Measurements from ENCODE around the gene TRIOBP.

The TRIOBP gene

DNA sequence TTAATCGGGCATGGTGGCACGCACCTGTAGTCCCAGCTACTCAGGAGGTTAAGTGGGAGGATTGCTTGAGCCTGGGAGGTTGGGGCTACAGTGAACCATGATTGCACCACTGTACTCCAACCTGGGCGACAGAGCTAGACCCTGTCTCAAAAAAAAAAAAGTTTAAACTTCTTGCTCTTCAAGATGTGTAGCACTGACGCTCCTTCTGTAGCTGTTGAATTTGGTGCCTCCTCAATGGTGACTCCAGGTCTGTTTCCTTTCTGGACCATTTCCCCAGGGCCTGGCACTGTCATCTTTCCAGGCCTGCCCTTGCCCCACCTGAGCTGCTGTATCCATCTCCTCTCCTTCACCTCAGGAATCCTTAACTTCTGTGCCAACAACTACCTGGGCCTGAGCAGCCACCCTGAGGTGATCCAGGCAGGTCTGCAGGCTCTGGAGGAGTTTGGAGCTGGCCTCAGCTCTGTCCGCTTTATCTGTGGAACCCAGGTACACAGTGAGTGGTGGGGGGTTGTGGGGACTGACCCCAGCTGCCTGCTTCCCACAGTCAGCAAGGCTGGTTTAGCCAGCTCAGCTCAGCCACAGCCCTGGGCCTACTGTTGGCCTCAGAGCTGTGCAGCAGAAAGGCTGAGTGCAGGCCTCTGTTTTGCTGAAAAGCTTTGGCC lies 113.0 kb downstream of the TRIOBP start:
- Histone ChIP-seq H4K5ac (ENCODE audit: low read length) (no peak overlapping the region), H2BK15ac (replicated peaks; ENCODE audit: low read depth) (no peak overlapping the region), H3K56ac (ENCODE audit: low read length) (no peak overlapping the region), H3K79me2 (ENCODE audit: control insufficient read depth, insufficient read depth, low read length) (no peaks in the 10 kb centered on the region), H3K4ac (ENCODE audit: low read depth, low read length) (no peak overlapping the region), H3K4me3 (ENCODE audit: low read length) (no peak overlapping the region), H3K4me2 (ENCODE audit: low read length) (no peak overlapping the region), H3K27me3 (ENCODE audit: insufficient read depth, low read length, poor library complexity) (peaks cover 18% of the 10 kb centered on the region), H4K8ac (ENCODE audit: low read depth, low read length) (no peak overlapping the region), H3K18ac (ENCODE audit: low read length) (no peak overlapping the region), H3K23ac (ENCODE audit: low read length) (no peak overlapping the region), H2AK5ac (ENCODE audit: low read length) (no peak overlapping the region), H2BK5ac (ENCODE audit: low read length) (no peak overlapping the region), H3K36me3 (ENCODE audit: control insufficient read depth, insufficient read depth, low read length) (no peaks in the 10 kb centered on the region), H3K9ac (ENCODE audit: low read length) (no peak overlapping the region), H3K79me1 (ENCODE audit: low read length) (no peaks in the 10 kb centered on the region), H3K4me1 (ENCODE audit: control insufficient read depth, low read depth, low read length) (peaks cover 3% of the 10 kb centered on the region), H3K27ac (ENCODE audit: low read depth, low read length) (no peak overlapping the region), H2BK120ac (ENCODE audit: low read depth, low read length) (no peak overlapping the region)
- DNase-seq, result no peak
- WGBS (ENCODE audit: extremely low coverage, insufficient coverage, low lambda C conversion rate), result no CpG with 5 or more reads among the region's 5 CpGs

DNA sequence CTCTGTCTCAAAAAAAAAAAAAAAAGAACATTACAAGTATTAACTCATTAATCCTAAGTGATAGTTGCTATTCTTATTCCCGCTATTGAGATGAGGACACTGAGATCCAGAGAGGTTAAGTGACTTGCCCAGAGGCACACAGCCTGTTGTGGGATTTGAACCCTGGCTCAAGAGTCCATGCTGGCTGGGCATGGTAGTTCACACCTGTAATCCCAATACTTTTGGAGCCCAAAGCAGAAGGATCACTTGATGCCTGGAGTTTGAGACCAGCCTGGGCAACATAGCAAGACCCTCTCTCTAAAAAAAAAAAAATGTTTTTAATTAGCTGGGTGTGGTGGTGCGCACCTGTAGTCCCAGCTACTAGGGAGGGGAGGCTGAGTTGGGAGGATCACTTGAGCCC lies 115.0 kb downstream of the TRIOBP start:
- Histone ChIP-seq H4K5ac (ENCODE audit: low read length) (no peak overlapping the region), H3K79me2 (ENCODE audit: control insufficient read depth, insufficient read depth, low read length) (no peaks in the 10 kb centered on the region), H3K4me2 (ENCODE audit: low read length) (no peak overlapping the region), H3K4ac (ENCODE audit: low read depth, low read length) (no peak overlapping the region), H4K8ac (ENCODE audit: low read depth, low read length) (no peak overlapping the region), H3K9ac (ENCODE audit: low read length) (no peak overlapping the region), H3K18ac (ENCODE audit: low read length) (no peak overlapping the region), H2BK15ac (replicated peaks; ENCODE audit: low read depth) (no peak overlapping the region), H3K27me3 (ENCODE audit: insufficient read depth, low read length, poor library complexity) (peaks cover 7% of the 10 kb centered on the region), H2AK5ac (ENCODE audit: low read length) (no peak overlapping the region), H2BK120ac (ENCODE audit: low read depth, low read length) (no peak overlapping the region), H3K27ac (ENCODE audit: low read depth, low read length) (no peak overlapping the region), H3K56ac (ENCODE audit: low read length) (no peak overlapping the region), H3K23ac (ENCODE audit: low read length) (no peak overlapping the region), H3K79me1 (ENCODE audit: low read length) (no peaks in the 10 kb centered on the region), H3K4me1 (ENCODE audit: control insufficient read depth, low read depth, low read length) (no peaks in the 10 kb centered on the region), H2BK5ac (ENCODE audit: low read length) (no peak overlapping the region), H3K4me3 (ENCODE audit: low read length) (no peak overlapping the region), H3K36me3 (ENCODE audit: control insufficient read depth, insufficient read depth, low read length) (no peaks in the 10 kb centered on the region)
- DNase-seq, result no peak
- no CpG with 5 or more reads among the region's 2 CpGs for WGBS (ENCODE audit: extremely low coverage, insufficient coverage, low lambda C conversion rate)

GRCh38 chr22:37812869-37813678 lies 116.2 kb downstream of the TRIOBP start:
- no peak for DNase-seq

GRCh38 chr22:37815593-37815992 lies 118.7 kb downstream of the TRIOBP start:
- Histone ChIP-seq H3K79me2 (ENCODE audit: control insufficient read depth, insufficient read depth, low read length) (no peaks in the 10 kb centered on the region), H3K4ac (ENCODE audit: low read depth, low read length) (no peak overlapping the region), H3K27me3 (ENCODE audit: insufficient read depth, low read length, poor library complexity) (peaks cover 6% of the 10 kb centered on the region), H3K18ac (ENCODE audit: low read length) (no peak overlapping the region), H3K36me3 (ENCODE audit: control insufficient read depth, insufficient read depth, low read length) (no peaks in the 10 kb centered on the region), H2BK15ac (replicated peaks; ENCODE audit: low read depth) (no peak overlapping the region), H4K8ac (ENCODE audit: low read depth, low read length) (no peak overlapping the region), H3K79me1 (ENCODE audit: low read length) (no peaks in the 10 kb centered on the region), H2BK5ac (ENCODE audit: low read length) (no peak overlapping the region), H3K4me1 (ENCODE audit: control insufficient read depth, low read depth, low read length) (peaks cover 5% of the 10 kb centered on the region), H3K4me2 (ENCODE audit: low read length) (no peak overlapping the region), H3K23ac (ENCODE audit: low read length) (no peak overlapping the region), H3K4me3 (ENCODE audit: low read length) (no peak overlapping the region), H4K5ac (ENCODE audit: low read length) (no peak overlapping the region), H2AK5ac (ENCODE audit: low read length) (no peak overlapping the region), H3K56ac (ENCODE audit: low read length) (no peak overlapping the region), H3K27ac (ENCODE audit: low read depth, low read length) (no peak overlapping the region), H3K9ac (ENCODE audit: low read length) (no peak overlapping the region), H2BK120ac (ENCODE audit: low read depth, low read length) (no peak overlapping the region)
- WGBS (ENCODE audit: extremely low coverage, insufficient coverage, low lambda C conversion rate), result no CpG with 5 or more reads among the region's 12 CpGs
- DNase-seq, result no peak

More at GRCh38 chr22:37812869-37813678, 116.2 kb downstream of the TRIOBP start:
- no peak overlapping the region for H2AK5ac ChIP-seq (ENCODE audit: low read length)
- peaks cover 7% of the 10 kb centered on the region for H3K27me3 ChIP-seq (ENCODE audit: insufficient read depth, low read length, poor library complexity)
- H4K8ac ChIP-seq (ENCODE audit: low read depth, low read length), result no peak overlapping the region
- no peaks in the 10 kb centered on the region for H3K79me1 ChIP-seq (ENCODE audit: low read length)
- H3K56ac ChIP-seq (ENCODE audit: low read length), result no peak overlapping the region
- no peak overlapping the region for H3K4ac ChIP-seq (ENCODE audit: low read depth, low read length)
- no peak overlapping the region for H2BK5ac ChIP-seq (ENCODE audit: low read length)
- no CpG with 5 or more reads among the region's 27 CpGs for WGBS (ENCODE audit: extremely low coverage, insufficient coverage, low lambda C conversion rate)
- H3K4me3 ChIP-seq (ENCODE audit: low read length), result no peak overlapping the region
- no peak overlapping the region for H4K5ac ChIP-seq (ENCODE audit: low read length)
- no peaks in the 10 kb centered on the region for H3K4me1 ChIP-seq (ENCODE audit: control insufficient read depth, low read depth, low read length)
- no peak overlapping the region for H3K4me2 ChIP-seq (ENCODE audit: low read length)
- no peak overlapping the region for H2BK120ac ChIP-seq (ENCODE audit: low read depth, low read length)
- H2BK15ac ChIP-seq (replicated peaks; ENCODE audit: low read depth), result no peak overlapping the region
- no peaks in the 10 kb centered on the region for H3K79me2 ChIP-seq (ENCODE audit: control insufficient read depth, insufficient read depth, low read length)
- H3K18ac ChIP-seq (ENCODE audit: low read length), result no peak overlapping the region
- no peaks in the 10 kb centered on the region for H3K36me3 ChIP-seq (ENCODE audit: control insufficient read depth, insufficient read depth, low read length)
- H3K9ac ChIP-seq (ENCODE audit: low read length), result no peak overlapping the region
- no peak overlapping the region for H3K23ac ChIP-seq (ENCODE audit: low read length)
- no peak overlapping the region for H3K27ac ChIP-seq (ENCODE audit: low read depth, low read length)

DNA sequence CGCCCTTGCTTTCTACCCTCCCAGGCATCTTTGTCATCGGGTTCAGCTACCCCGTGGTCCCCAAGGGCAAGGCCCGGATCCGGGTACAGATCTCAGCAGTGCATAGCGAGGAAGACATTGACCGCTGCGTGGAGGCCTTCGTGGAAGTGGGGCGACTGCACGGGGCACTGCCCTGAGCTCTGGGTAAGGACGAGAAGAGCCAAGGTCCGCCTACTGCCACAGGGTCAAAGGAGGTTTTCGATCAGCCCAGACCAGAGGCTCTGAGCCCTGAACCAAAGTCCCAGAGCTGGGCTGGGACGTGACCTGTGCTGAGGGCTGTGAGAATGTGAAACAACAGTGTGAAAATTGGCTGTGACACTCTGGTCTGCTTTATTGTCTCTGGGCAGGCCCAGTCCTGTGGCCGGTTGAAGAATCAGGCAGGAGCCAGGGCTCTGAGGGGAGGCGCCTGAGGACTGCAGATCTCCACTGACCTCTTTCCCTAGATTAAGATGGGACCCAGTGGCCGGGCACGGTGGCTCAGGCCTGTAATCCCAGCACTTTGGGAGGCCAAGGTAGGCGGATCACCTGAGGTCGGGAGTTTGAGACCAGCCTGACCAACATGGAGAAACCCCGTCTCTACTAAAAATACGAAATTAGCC lies 119.8 kb downstream of the TRIOBP start:
- Histone ChIP-seq H3K18ac (ENCODE audit: low read length) (no peak overlapping the region), H3K9ac (ENCODE audit: low read length) (no peak overlapping the region), H3K4ac (ENCODE audit: low read depth, low read length) (no peak overlapping the region), H2BK15ac (replicated peaks; ENCODE audit: low read depth) (no peak overlapping the region), H2BK120ac (ENCODE audit: low read depth, low read length) (no peak overlapping the region), H3K36me3 (ENCODE audit: control insufficient read depth, insufficient read depth, low read length) (no peaks in the 10 kb centered on the region), H3K79me1 (ENCODE audit: low read length) (no peaks in the 10 kb centered on the region), H3K4me3 (ENCODE audit: low read length) (no peak overlapping the region), H3K4me2 (ENCODE audit: low read length) (no peak overlapping the region), H3K27ac (ENCODE audit: low read depth, low read length) (no peak overlapping the region), H4K5ac (ENCODE audit: low read length) (no peak overlapping the region), H3K4me1 (ENCODE audit: control insufficient read depth, low read depth, low read length) (peaks cover 5% of the 10 kb centered on the region), H4K8ac (ENCODE audit: low read depth, low read length) (no peak overlapping the region), H2AK5ac (ENCODE audit: low read length) (no peak overlapping the region), H2BK5ac (ENCODE audit: low read length) (no peak overlapping the region), H3K23ac (ENCODE audit: low read length) (no peak overlapping the region), H3K27me3 (ENCODE audit: insufficient read depth, low read length, poor library complexity) (peaks cover 6% of the 10 kb centered on the region), H3K79me2 (ENCODE audit: control insufficient read depth, insufficient read depth, low read length) (no peaks in the 10 kb centered on the region), H3K56ac (ENCODE audit: low read length) (no peak overlapping the region)
- no CpG with 5 or more reads among the region's 23 CpGs for WGBS (ENCODE audit: extremely low coverage, insufficient coverage, low lambda C conversion rate)
- no peak for DNase-seq
